NOMO-1 (cell line): ENCODE data around the gene CAMK1G.

Source experiments
- DNase-seq, 2 experiments: peaks; one replicate each; lab custom pipeline; 2025; ENCODE audit not compliant: unreplicated experiment in 2 of 2; lab: John Stamatoyannopoulos, UW

Gene CAMK1G

GRCh38 chr1:209597499-209597898, 14.0 kb downstream of the CAMK1G start:
- no peak for DNase-seq

GRCh38 chr1:209598227-209598626, 14.7 kb downstream of the CAMK1G start:
- DNase-seq: no peak

GRCh38 chr1:209600541-209600940, 17.0 kb downstream of the CAMK1G start:
- no peak for DNase-seq

DNA sequence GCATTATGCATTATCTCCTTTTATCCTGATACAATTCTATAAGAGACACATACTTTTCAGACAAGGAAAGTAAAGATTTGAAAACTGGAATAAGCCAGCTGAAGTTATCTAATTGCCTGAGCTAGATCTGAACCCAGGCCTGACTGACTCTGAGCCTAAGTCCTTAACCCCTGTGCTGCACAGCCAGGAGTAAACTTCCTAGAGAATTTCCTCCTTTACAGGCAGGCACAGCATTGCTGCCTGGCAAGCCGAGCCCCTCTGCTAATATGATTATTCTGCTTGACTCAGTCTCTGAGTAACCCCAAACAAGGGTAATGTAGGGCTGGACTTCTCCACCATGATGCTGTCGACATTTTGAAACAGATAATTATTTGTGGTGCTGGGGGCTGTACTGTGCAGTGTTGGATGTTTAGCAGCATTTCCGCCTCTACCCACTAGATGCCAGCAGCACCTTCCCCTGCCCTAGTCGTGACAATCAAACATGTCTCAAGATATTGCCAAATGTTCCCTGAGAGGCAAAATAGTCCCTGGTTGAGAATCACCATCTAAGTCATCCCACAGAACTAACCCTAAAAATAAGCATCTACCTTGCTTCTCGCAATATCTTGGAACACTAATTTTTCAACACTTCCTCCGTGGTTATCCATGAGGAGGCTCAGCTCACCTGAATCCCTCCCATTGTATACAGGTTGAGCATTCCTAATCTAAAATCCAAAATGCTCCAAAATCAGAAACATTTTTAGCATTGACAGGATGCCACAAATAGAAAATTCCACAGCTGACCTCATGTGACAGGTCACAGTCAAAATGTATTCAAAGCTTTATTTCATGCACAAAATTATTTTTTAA, 18.5 kb downstream of the CAMK1G start:
- DNase-seq: peak; percentile 17 to 56

DNA sequence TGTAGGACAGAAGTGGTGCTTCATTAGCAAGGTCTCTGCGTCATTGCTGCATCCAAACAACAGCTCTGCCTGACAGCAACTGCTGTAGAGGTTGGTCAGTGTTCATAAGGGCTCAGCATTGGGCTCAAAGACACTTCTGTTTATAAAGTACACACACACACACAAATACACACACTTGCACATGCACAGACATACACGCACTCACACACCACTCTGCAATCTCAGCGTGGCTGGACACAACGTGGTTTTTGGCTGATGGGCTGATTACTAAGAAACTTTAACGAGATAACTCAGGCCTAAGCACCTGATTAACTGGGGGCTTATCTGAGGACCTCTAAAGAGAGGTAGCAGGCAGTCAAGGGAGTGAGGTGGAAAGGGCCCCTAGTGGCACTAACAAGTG, 20.4 kb downstream of the CAMK1G start:
- no peak for DNase-seq

DNA sequence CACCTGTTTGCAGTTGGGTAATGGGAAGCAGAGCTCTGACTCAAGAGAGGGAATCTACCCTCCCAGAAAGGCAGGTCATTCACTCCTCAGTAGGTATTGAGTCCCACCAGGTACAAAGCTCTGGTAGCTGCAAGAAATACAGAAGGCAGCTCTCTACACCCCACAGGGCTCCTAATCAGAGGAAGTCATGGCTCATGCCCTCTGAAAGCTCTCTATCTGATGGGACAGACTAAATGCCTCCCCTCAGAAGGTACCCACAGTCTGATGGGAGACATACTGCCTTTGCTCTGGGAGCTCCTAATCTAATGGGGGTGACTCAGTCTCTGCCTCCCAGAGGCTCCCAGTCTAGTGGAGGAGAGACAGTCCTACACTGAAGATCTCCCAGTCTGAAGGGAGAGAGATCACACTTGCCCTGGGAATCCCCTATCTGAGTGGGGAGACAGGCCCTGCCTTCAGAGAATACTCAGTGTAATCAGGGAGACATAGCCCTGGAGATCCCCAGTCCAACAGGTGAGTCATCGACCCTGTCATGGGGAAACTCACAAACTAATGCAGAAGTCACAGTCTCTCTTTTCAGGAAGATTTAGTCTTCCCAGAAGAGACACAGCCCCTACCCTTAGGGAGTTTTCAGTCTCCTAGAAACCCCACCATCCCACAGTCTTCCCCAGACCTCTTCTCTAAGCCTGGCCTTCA, 23.7 kb downstream of the CAMK1G start:
- no peak for DNase-seq

GRCh38 chr1:209607795-209608178, 24.3 kb downstream of the CAMK1G start:
- DNase-seq: no peak

- DNase-seq: no peak
These were observed 25.7 kb downstream of the CAMK1G start for GRCh38 chr1:209609041-209609790.

DNA sequence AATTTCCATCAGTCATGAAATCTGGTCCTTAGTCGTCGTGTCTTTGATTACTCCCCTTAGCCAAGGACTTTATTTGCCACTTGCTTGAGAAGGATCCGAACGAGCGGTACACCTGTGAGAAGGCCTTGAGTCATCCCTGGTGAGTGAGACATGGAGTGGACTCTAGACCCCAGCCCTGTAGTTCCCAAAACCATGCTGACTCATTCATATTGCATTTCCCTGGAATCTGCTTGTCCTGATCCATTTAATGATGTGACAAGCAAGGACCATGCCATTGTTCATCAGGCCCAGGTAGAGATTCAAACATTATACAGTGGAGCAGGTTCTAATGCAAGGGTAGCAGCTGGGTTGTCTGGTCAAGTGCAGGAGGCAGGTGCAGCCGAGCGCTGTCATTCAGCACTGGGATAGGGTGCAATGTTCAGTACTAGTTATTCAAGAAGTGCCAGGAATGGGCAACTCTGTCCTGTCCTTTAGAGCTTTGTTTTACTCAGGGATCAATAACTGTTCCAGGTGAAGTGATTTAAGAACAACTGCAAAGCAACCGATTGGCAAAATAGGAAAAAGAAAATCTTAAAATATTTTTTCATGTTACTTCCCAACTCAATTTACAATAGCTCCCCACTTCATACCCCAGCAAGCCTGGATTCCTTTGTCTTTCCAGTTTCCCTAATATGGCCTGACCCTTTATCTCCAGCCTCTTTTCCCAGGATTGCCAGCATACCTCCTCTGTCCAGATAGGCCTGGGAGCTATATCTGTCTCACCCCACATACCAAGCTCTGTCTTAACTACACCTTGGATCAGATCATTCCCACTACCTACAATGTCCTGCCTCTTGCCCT, 26.5 kb downstream of the CAMK1G start:
- no peak for DNase-seq

DNA sequence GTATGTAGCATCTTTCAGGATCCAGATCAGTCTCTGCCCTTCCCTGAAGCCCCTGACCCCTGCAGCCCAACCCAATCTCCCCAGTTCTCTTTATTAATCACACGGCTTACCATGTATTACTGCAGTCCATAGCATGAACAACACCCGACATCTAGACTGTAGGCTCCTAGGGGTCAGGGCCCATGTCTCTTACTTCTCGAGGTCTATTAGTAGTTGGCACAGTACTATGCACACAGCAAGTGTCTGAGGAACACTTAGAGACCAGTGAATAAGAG, 27.1 kb downstream of the CAMK1G start:
- no peak for DNase-seq

DNA sequence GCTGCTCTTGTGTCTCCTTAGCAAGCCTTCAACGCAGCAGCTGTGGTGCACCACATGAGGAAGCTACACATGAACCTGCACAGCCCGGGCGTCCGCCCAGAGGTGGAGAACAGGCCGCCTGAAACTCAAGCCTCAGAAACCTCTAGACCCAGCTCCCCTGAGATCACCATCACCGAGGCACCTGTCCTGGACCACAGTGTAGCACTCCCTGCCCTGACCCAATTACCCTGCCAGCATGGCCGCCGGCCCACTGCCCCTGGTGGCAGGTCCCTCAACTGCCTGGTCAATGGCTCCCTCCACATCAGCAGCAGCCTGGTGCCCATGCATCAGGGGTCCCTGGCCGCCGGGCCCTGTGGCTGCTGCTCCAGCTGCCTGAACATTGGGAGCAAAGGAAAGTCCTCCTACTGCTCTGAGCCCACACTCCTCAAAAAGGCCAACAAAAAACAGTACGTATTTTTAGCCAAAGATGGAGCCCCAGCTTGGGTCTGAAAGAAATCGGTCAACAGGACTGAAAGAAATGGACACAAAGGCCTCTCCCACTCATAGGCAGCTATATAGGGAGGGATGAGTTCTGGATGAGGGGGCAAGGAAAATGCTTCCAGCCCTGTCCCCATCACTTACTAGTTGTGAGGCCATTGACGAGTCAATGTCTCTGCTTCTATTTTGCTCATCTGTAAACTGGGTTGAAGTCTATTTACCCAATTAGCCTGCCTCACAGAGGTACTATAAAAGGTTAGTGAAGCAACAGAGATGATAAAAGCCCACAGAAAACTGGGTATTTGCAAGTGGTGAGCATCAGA, 28.5 kb downstream of the CAMK1G start:
- no peak for DNase-seq

DNA sequence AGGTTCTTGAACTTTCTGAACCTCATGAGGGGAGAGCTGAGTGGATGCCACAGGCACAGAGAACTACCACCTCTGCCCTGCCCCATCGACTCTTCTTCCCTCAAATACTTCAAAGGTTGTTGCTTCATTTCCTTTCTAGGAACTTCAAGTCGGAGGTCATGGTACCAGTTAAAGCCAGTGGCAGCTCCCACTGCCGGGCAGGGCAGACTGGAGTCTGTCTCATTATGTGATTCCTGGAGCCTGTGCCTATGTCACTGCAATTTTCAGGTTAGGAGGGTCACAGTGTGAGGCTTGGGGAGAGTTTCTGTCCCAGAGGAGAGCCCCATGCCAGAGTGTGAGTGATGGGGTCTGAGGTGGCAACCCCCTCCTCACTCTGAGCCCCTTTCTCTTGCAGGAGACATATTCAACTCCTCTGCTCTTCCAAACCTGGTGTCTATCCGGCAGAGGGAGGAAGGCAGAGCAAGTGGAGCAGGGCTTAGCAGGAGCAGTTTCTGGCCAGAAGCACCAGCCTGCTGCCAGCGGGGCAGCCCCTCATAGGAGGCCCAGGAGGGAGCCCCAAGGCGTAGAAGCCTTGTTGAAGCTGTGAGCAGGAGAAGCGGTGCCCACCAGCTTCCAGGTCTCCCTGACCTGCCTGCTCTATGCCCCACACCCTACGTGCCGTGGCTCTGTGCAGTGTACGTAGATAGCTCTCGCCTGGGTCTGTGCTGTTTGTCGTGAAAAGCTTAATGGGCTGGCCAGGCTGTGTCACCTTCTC, 29.3 kb downstream of the CAMK1G start:
- no peak for DNase-seq

DNA sequence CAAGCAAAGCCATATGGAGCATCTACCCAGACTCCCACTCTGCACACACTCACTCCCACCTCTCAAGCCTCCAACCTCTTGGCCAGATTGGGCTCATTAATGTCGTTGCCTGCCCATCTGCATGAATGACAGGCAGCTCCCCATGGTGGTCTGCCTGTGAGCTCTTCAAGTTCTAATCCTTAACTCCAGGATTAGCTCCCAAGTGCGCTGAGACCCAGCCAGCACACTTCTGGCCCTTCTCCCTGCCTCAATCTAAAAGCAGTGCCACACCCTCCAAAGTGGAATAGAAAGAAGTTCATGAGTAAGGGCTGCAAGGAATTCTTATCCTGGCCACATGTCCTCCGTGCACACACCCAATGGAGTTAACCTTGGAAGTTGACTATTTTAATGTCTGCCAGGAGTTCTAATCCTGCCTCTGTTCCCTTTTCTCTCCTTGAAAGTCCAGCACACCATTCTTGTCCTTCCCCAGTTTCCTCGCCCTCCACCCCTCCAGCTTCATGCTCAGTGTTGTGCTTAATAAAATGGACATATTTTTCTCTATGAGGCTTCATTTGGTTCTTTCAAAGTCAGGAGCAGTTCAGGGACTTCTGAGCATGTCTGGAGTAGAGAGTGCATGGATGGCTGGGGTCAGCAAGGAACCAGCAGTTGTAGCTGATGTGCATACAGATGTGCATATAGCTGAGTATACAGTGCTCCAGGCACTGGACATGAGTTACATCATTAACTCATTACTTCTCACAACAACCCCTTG, 30.1 kb downstream of the CAMK1G start:
- no peak for DNase-seq

GRCh38 chr1:209614151-209614420, 30.6 kb downstream of the CAMK1G start:
- DNase-seq: no peak

- no peak for DNase-seq
These were observed 31.4 kb downstream of the CAMK1G start for GRCh38 chr1:209614906-209615305.

GRCh38 chr1:209616366-209617046, 33.0 kb downstream of the CAMK1G start:
- no peak for DNase-seq

- no peak for DNase-seq
These were observed 33.6 kb downstream of the CAMK1G start for GRCh38 chr1:209617047-209617673.

GRCh38 chr1:209617755-209618154, 34.2 kb downstream of the CAMK1G start:
- no peak for DNase-seq
